Upper lobe of left lung (tissue), 6 donors: ENCODE results near the gene DNAJC3. TPM values are rescaled to one million over a fixed set of nuclear protein-coding genes. Genes with fewer than 3 reads are reported as not detected.
"Not testable (repeated sequence)": the region's sequence is repeated elsewhere in the genome, so short reads cannot be mapped to it uniquely, and the experiment has no call there.

ENCODE experiments used
- ATAC-seq, 2 donors: fragments of 200-7000 bp; cut with Tn5 transposase; one replicate each; pipeline ENCODE4 v1.9.1; 2022; ENCODE audit warnings: mild to moderate bottlenecking in 2 of 2, moderate library complexity in 2 of 2; ENCODE audit not compliant: low FRiP score in 2 of 2
- DNase-seq, 2 donors: peaks; one replicate each; pipeline ENCODE4 v3.0.0-alpha.2; 2019 to 2020
- H3K27ac ChIP-seq, 4 donors: fragments of 200-600 bp; sonication (generic); one replicate each; pipeline ENCODE4 v1.5.1; 2016 to 2019
- H3K27me3 ChIP-seq, 4 donors: fragments of 200-600 bp; sonication (generic); one replicate each; pipeline ENCODE4 v1.5.1; 2017 to 2019
- H3K36me3 ChIP-seq, 4 donors: fragments of 200-600 bp; sonication (generic); one replicate each; pipeline ENCODE4 v1.5.1; 2016 to 2019
- H3K4me1 ChIP-seq, 4 donors: fragments of 200-600 bp; sonication (generic); one replicate each; pipeline ENCODE4 v1.5.1; 2018 to 2019
- H3K4me3 ChIP-seq, 4 donors: fragments of 200-600 bp; sonication (generic); one replicate each; pipeline ENCODE4 v1.5.1; 2017 to 2019; ENCODE audit warnings: mild to moderate bottlenecking in 2 of 4, moderate library complexity in 1 of 4
- H3K9me3 ChIP-seq, 4 donors: fragments of 200-600 bp; sonication (generic); one replicate each; pipeline ENCODE4 v1.5.1; 2018 to 2019
- EP300 ChIP-seq, 4 donors: sonication (generic); formaldehyde crosslinking; IDR thresholded peaks; one replicate each; pipeline ENCODE4 v1.5.1; 2017; ENCODE audit warnings: antibody characterized with exemption in 4 of 4, control low read depth in 2 of 4
- POLR2A ChIP-seq, 4 donors: fragments of 450-650 bp; IDR thresholded peaks; one replicate each; pipeline ENCODE4 v1.5.1; 2016 to 2017; ENCODE audit warnings: antibody characterized with exemption in 4 of 4, mild to moderate bottlenecking in 2 of 4
- POLR2AphosphoS5 ChIP-seq, 2 donors: sonication (generic); formaldehyde crosslinking; IDR thresholded peaks; one replicate each; pipeline ENCODE4 v1.5.1; 2017; ENCODE audit warnings: antibody characterized with exemption in 2 of 2
- WGBS, 2 donors: methylation state at CpG; one replicate each; pipeline ENCODE4 v1.1.5; 2017 to 2018; 5-methylcytosine and 5-hydroxymethylcytosine counted together
- total RNA-seq, 6 donors: library from RNA; depleted of rRNA in 4 of 6; stranded (reverse); fragments of >200 nt in 4 of 6; gene quantifications; one replicate each; pipeline versions ENCODE4 v1.1.0 to v1.2.1, GENCODE V29; 2016 to 2021
- TF ChIP-seq, protein P1 (sequence below), 6 experiments: fragments of 450-650 bp in 4 of 6; fragments of 200-600 bp in 2 of 6; sonication (generic) in 2 of 6; IDR thresholded peaks; one replicate each; pipeline ENCODE4 v1.5.1; 2016 to 2019; ENCODE audit warnings: antibody characterized with exemption in 6 of 6
- donor health status: DM: no; HTN: no; CAD: no; lungs with moderate emphysema.
- donor health status: DM: no; HTN: yes; CAD: no; lungs with severe emphysema.

DNAJC3 gene
- total RNA-seq, 6 donors from 2014 or later, result 27.2 to 86.2 (median 53.3) TPM

- Histone ChIP-seq H3K36me3 (no peaks in the 10 kb centered on the region), H3K27me3 (no peaks in the 10 kb centered on the region), H3K27ac (no peak overlapping the region), H3K4me3 (no peak overlapping the region), H3K4me1 (peaks cover 0 to 9% (median 5%) of the 10 kb centered on the region in 4 donors), H3K9me3 (no peaks in the 10 kb centered on the region)
- ATAC-seq (no peak), DNase-seq (no peak)
- whole genome bisulfite sequencing, 2 donors, result 73 to 94% methylated on average over 2 of the region's 2 CpGs
- TF ChIP-seq POLR2A (IDR thresholded peaks at IDR 0.05) (no peak), EP300 (IDR thresholded peaks at IDR 0.05) (no peak), POLR2AphosphoS5 (IDR thresholded peaks at IDR 0.05) (no peak)
- TF ChIP-seq, protein P1, sequence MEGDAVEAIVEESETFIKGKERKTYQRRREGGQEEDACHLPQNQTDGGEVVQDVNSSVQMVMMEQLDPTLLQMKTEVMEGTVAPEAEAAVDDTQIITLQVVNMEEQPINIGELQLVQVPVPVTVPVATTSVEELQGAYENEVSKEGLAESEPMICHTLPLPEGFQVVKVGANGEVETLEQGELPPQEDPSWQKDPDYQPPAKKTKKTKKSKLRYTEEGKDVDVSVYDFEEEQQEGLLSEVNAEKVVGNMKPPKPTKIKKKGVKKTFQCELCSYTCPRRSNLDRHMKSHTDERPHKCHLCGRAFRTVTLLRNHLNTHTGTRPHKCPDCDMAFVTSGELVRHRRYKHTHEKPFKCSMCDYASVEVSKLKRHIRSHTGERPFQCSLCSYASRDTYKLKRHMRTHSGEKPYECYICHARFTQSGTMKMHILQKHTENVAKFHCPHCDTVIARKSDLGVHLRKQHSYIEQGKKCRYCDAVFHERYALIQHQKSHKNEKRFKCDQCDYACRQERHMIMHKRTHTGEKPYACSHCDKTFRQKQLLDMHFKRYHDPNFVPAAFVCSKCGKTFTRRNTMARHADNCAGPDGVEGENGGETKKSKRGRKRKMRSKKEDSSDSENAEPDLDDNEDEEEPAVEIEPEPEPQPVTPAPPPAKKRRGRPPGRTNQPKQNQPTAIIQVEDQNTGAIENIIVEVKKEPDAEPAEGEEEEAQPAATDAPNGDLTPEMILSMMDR (IDR thresholded peaks at IDR 0.05), result no peak
Observed at GRCh38 chr13:95745752-95746151, 68.8 kb downstream of the DNAJC3 start.

- Histone ChIP-seq H3K4me3 (no peak overlapping the region), H3K27me3 (no peaks in the 10 kb centered on the region), H3K36me3 (no peaks in the 10 kb centered on the region), H3K9me3 (no peaks in the 10 kb centered on the region), H3K4me1 (peaks cover 0 to 6% (median 2%) of the 10 kb centered on the region in 4 donors), H3K27ac (no peak overlapping the region)
- DNase-seq (no peak), ATAC-seq (no peak)
- WGBS, 2 donors, result 92 to 98% methylated on average over 4 of the region's 4 CpGs
- TF ChIP-seq POLR2AphosphoS5 (IDR thresholded peaks at IDR 0.05) (no peak), POLR2A (IDR thresholded peaks at IDR 0.05) (no peak), EP300 (IDR thresholded peaks at IDR 0.05) (no peak)
- TF ChIP-seq, protein P1 (IDR thresholded peaks at IDR 0.05), result no peak
Observed at GRCh38 chr13:95749545-95749944, 72.6 kb downstream of the DNAJC3 start.

DNA sequence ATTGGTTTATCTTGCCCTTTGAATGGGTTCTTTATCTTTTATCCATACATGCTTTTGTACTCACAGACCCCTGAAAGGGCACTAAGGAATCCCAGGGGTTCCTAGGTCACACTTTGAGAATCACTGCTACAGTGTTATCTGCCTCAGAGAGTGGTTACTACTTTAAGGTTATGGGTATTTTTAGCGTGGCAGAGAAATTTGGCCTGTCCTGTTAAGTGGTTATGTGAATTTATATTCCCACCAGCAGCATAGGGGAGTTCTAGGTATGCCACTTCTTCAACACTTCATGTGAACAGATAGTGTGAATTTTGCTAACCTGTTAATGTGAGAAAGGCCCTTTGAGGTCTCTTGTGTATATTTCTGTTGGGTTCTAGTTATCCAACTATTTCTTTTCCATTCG is 75.7 kb downstream of the DNAJC3 start:
- TF ChIP-seq POLR2A (IDR thresholded peaks at IDR 0.05) (no peak), EP300 (IDR thresholded peaks at IDR 0.05) (no peak), POLR2AphosphoS5 (IDR thresholded peaks at IDR 0.05) (no peak)
- TF ChIP-seq, protein P1 (IDR thresholded peaks at IDR 0.05), result no peak
- Histone ChIP-seq H3K36me3 (peaks cover 0 to under 1% (median 0%) of the 10 kb centered on the region in 4 donors), H3K4me1 (peaks cover 0 to 2% (median 0%) of the 10 kb centered on the region in 4 donors), H3K4me3 (no peak overlapping the region), H3K9me3 (no peaks in the 10 kb centered on the region), H3K27ac (no peak overlapping the region), H3K27me3 (no peaks in the 10 kb centered on the region)
- no peak for DNase-seq
- no peak for ATAC-seq
- 87 to 90% methylated on average over 2 of the region's 2 CpGs for WGBS, 2 donors

DNA sequence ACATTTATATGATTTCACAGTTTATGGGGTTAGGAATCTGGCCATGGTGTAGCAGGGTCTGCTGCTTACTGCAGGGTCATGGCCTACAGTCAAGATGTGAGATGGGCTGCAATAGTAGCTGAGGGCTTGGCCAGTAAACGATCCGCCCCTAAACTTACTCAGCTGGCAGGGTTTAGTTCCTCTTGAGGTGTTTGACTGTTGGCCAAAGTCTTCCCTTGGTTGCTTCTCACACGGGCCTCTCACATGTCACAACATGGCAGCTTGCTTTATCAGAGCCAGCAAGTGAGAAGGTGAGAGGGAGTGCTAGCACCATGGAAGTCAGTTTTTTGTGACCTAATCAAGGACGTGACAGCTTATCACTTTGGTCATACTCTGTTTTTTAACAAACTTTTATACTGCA is 77.1 kb downstream of the DNAJC3 start:
- ATAC-seq (no peak), DNase-seq (no peak)
- Histone ChIP-seq H3K4me1 (peaks cover 0 to 2% (median 0%) of the 10 kb centered on the region in 4 donors), H3K27me3 (no peaks in the 10 kb centered on the region), H3K36me3 (peaks cover 0 to 7% (median 2%) of the 10 kb centered on the region in 4 donors), H3K27ac (no peak overlapping the region), H3K9me3 (no peaks in the 10 kb centered on the region), H3K4me3 (no peak overlapping the region)
- 82 to 84% methylated on average over 4 of the region's 4 CpGs for WGBS, 2 donors
- TF ChIP-seq POLR2AphosphoS5 (IDR thresholded peaks at IDR 0.05), result no peak
- TF ChIP-seq, protein P1 (IDR thresholded peaks at IDR 0.05), result no peak
- TF ChIP-seq EP300 (IDR thresholded peaks at IDR 0.05), result no peak
- no peak for TF ChIP-seq POLR2A (IDR thresholded peaks at IDR 0.05)

DNA sequence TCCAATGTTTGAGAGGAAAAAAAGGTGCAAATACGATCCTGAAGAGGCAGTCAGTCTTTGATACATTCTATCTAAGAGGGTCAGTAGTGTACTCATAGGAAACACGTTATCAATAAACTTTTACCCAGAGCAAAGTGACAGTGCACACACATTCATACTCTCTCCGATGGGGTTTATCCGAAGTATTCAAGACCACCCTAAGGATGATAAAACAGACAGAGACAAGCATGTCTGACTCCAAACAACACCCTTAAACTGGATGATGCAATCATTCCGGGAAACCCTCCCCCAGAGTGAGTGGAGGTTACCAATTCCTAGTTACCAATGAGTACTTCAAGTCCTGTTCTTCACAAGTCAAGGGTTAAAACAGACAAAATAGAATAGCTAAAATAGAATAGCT is 79.1 kb downstream of the DNAJC3 start:
- DNase-seq, result no peak
- H3K4me3 ChIP-seq, result no peak overlapping the region
- peaks cover 0 to 2% (median 0%) of the 10 kb centered on the region in 4 donors for H3K4me1 ChIP-seq
- 77 to 79% methylated on average over 5 of the region's 5 CpGs for WGBS, 2 donors
- no peak for TF ChIP-seq POLR2A (IDR thresholded peaks at IDR 0.05)
- H3K27me3 ChIP-seq, result no peaks in the 10 kb centered on the region
- peaks cover 0 to 17% (median 5%) of the 10 kb centered on the region in 4 donors for H3K36me3 ChIP-seq
- no peaks in the 10 kb centered on the region for H3K9me3 ChIP-seq
- no peak for ATAC-seq
- no peak overlapping the region for H3K27ac ChIP-seq

GRCh38 chr13:95762626-95763025 is 85.7 kb downstream of the DNAJC3 start:
- not testable (repeated sequence) for H3K27me3 ChIP-seq, H3K4me1 ChIP-seq, DNase-seq, H3K27ac ChIP-seq, ATAC-seq, H3K4me3 ChIP-seq, H3K9me3 ChIP-seq
- 89 to 90% methylated on average over 3 of the region's 3 CpGs for WGBS, 2 donors
- peaks cover 0 to 67% (median 18%) of the 10 kb centered on the region in 4 donors for H3K36me3 ChIP-seq
